ACC112 (cell line): Measurements from ENCODE around the gene PRR7.

Source experiments
- H2AFZ ChIP-seq: fragments of 200-600 bp; sonication (generic); one replicate; pipeline ENCODE4 v1.6.0; 2017; ENCODE audit warnings: antibody characterized with exemption, low read length; ENCODE audit not compliant: unreplicated experiment
- H3K27ac ChIP-seq: fragments of 200-600 bp; sonication (generic); 2 replicates; pipeline ENCODE4 v1.5.1; 2014; ENCODE audit warnings: low read depth, mild to moderate bottlenecking, antibody characterized with exemption, low read length, moderate library complexity
- H3K27me3 ChIP-seq: fragments of 200-600 bp; sonication (generic); 2 replicates; pipeline ENCODE4 v1.6.1; 2014; ENCODE audit warnings: mild to moderate bottlenecking, antibody characterized with exemption, low read length, moderate library complexity, mixed read lengths; ENCODE audit not compliant: insufficient read depth
- H3K36me3 ChIP-seq: fragments of 200-600 bp; sonication (generic); 2 replicates; pipeline ENCODE4 v1.6.1; 2016; ENCODE audit warnings: mild to moderate bottlenecking, antibody characterized with exemption, low read length, moderate library complexity, mixed read lengths; ENCODE audit not compliant: insufficient read depth
- H3K4me1 ChIP-seq: fragments of 200-600 bp; sonication (generic); one replicate; pipeline ENCODE4 v1.6.1; 2016; ENCODE audit warnings: low read length, mixed read lengths; ENCODE audit not compliant: insufficient read depth, unreplicated experiment, control insufficient read depth
- H3K4me3 ChIP-seq: fragments of 200-600 bp; sonication (generic); 2 replicates; pipeline ENCODE4 v1.5.1; 2014; ENCODE audit warnings: mild to moderate bottlenecking, low read depth, low read length
- H3K79me2 ChIP-seq: fragments of 200-600 bp; sonication (generic); one replicate; pipeline ENCODE4 v1.6.0; 2016; ENCODE audit warnings: low read length; ENCODE audit not compliant: control insufficient read depth, unreplicated experiment, insufficient read depth

Gene PRR7

GRCh38 chr5:177447066-177447610, 524 bp downstream of the PRR7 start:
- Histone ChIP-seq H3K27ac (peak overlapping the region; percentile 91), H3K36me3 (no peaks in the 10 kb centered on the region), H3K79me2 (peaks cover 8% of the 10 kb centered on the region), H3K4me1 (peaks cover 11% of the 10 kb centered on the region), H3K4me3 (peak overlapping the region; percentile 95), H2AFZ (peak overlapping the region; percentile 79), H3K27me3 (no peaks in the 10 kb centered on the region)

- Histone ChIP-seq H3K36me3 (no peaks in the 10 kb centered on the region), H3K27ac (peak overlapping the region; percentile 91), H3K27me3 (no peaks in the 10 kb centered on the region), H3K79me2 (peaks cover 8% of the 10 kb centered on the region), H2AFZ (no peak overlapping the region), H3K4me3 (peak overlapping the region; percentile 95), H3K4me1 (peaks cover 11% of the 10 kb centered on the region)
Observed at GRCh38 chr5:177447611-177448243, 1.1 kb downstream of the PRR7 start.

- Histone ChIP-seq H3K4me1 (peaks cover 11% of the 10 kb centered on the region), H2AFZ (no peak overlapping the region), H3K4me3 (peak overlapping the region; percentile 95), H3K27me3 (no peaks in the 10 kb centered on the region), H3K79me2 (peaks cover 8% of the 10 kb centered on the region), H3K36me3 (no peaks in the 10 kb centered on the region), H3K27ac (peak overlapping the region; percentile 91)
Observed at GRCh38 chr5:177448244-177448950, 1.8 kb downstream of the PRR7 start.

GRCh38 chr5:177449140-177450061, 2.8 kb downstream of the PRR7 start:
- Histone ChIP-seq H3K79me2 (peaks cover 8% of the 10 kb centered on the region), H3K4me3 (no peak overlapping the region), H3K4me1 (peaks cover 17% of the 10 kb centered on the region), H2AFZ (no peak overlapping the region), H3K36me3 (no peaks in the 10 kb centered on the region), H3K27ac (no peak overlapping the region), H3K27me3 (no peaks in the 10 kb centered on the region)

- Histone ChIP-seq H3K27ac (no peak overlapping the region), H2AFZ (no peak overlapping the region), H3K27me3 (no peaks in the 10 kb centered on the region), H3K4me3 (no peak overlapping the region), H3K4me1 (peaks cover 23% of the 10 kb centered on the region), H3K79me2 (peaks cover 8% of the 10 kb centered on the region), H3K36me3 (no peaks in the 10 kb centered on the region)
Observed at GRCh38 chr5:177450667-177451424, 4.2 kb downstream of the PRR7 start.

- H3K4me1 ChIP-seq: peaks cover 27% of the 10 kb centered on the region
- no peaks in the 10 kb centered on the region for H3K27me3 ChIP-seq
- peaks cover 8% of the 10 kb centered on the region for H3K79me2 ChIP-seq
- H2AFZ ChIP-seq: no peak overlapping the region
- peaks cover 3% of the 10 kb centered on the region; the same call in 1 of the 2 replicates for H3K36me3 ChIP-seq
- no peak overlapping the region for H3K4me3 ChIP-seq
- no peak overlapping the region for H3K27ac ChIP-seq
Observed at GRCh38 chr5:177452688-177453638, 6.3 kb downstream of the PRR7 start.

DNA sequence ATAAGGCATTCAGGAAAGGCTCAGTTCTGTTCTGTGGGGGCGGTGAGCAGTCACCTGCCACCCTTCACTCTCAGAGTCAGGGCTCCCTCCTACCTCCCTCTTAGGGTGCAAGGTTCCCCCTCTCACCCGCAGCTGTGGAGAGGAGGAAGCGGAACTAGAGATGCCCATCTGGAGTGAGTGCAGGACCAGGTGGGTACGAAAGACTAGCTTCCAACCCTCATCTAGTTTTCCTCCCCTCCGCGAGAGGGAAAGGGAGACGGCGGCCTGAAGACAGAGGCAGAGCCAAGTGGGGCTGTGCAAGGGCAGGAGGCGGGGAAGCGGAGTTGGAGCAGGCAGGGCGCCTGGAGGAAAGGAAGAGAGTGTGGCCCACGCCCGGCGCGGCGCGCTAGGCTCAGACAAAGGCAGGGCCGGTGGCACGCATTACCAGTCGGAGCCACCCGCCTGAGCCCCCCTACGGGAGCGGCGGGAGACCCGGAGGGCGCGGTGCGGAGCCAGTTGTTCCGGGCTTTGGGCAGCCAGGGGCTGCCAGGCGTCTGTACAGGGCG, 7.3 kb downstream of the PRR7 start:
- H3K4me1 ChIP-seq: peaks cover 18% of the 10 kb centered on the region
- H3K27ac ChIP-seq: no peak overlapping the region
- H3K27me3 ChIP-seq: no peaks in the 10 kb centered on the region
- H2AFZ ChIP-seq: no peak overlapping the region
- H3K36me3 ChIP-seq: peaks cover 3% of the 10 kb centered on the region; the same call in 1 of the 2 replicates
- H3K4me3 ChIP-seq: peak overlapping the region; percentile 77
- peaks cover 8% of the 10 kb centered on the region for H3K79me2 ChIP-seq

DNA sequence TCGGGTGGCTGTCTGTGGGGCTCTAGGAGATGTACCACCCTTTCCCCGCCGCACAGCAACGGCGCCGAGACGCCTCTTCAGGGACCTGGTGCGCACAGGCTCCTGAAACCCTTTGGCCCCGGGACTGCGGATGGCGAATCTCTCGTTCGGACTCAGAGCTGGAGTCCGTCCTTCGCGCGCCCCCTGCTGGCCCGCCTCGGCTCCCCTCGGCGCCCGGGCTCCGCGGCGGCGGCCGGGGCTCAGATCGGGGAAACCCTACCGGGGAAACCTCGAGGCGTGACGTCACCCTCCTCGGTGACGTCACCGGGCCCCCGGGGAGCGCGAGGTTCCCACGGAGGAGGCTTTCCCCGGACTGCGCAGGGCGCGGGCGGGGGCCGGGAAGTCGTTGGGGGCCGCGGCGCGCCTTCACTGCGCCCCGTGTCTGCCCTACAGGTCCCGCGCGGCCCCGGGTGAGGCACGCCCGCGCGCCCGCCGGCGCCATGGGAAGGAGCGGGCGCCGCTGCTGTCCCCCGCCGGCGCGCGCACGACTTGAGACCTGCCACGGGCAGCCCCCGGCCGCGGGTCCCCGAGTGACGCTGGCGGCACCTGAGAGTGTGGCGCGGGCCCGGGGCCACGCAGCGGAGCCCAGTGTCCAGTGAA, 7.9 kb downstream of the PRR7 start:
- peaks cover 4% of the 10 kb centered on the region for H3K79me2 ChIP-seq
- peaks cover 16% of the 10 kb centered on the region for H3K4me1 ChIP-seq
- H3K27me3 ChIP-seq: no peaks in the 10 kb centered on the region
- no peak overlapping the region for H2AFZ ChIP-seq
- H3K36me3 ChIP-seq: peaks cover 3% of the 10 kb centered on the region; the same call in 1 of the 2 replicates
- H3K27ac ChIP-seq: peak overlapping the region; percentile 49; the same call in 1 of the 2 replicates
- H3K4me3 ChIP-seq: peak overlapping the region; percentile 77
